NCI-H187 treated with DMSO at 0.1 percent for 48 hours (cell line): Measurements from ENCODE around the gene DLX2.
"Not testable (repeated sequence)": the region's sequence is repeated elsewhere in the genome, so short reads cannot be mapped to it uniquely, and the experiment has no call there.

Experiments used
- DNase-seq: peaks from one replicate; lab custom pipeline; 2025; lab: John Stamatoyannopoulos, UW

The DLX2 gene

DNA sequence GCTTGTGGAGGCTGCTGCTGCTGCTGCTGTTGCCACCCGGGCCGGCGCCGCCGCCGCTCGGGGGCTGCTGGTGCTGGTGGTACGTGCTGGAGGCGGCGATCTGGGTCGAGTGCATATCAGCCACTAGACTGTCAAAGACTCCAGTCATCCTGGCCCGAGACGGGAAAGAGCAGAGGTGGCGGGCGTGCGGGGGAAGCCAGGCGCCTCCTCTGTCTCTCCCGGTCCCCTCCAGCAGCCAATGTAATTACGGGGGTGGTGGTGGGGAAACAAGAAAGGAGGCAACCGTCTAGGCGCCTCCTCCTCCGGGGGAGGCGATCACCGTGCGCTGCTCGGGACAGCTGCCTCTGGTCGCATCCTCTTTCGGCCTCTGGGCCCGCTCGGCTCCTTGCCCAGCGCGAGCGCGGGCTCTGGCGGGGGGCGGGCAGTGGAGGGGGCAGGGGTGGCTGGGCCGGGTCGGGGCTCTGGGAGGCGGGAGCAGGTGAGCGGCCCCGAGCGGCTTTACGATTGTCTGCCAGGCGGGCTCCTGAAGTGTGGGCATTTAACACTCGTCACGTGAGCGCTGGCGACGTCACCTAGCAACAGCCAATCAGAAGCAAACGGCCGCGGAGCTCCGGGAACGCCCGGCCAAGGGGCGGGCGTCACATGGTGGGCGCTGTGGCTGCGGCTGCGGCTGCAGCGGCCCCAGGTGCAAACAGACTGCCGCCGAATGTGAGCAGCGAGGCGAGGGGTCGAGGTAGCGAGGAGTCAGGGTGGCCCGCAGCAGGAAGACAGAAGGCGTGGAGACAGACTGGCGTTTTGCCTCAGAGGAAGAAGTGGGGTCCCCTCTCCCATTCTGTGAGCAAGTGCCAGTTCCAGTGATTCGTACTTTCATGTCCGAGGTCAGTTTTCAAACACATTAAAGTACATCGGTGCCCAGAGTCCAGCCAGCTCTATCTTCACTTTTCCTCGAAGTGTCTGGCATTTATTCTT lies at the start of gene DLX2:
DLX2 (minus strand) TSS at position 510 of the 969 bp plus-strand sequence; CDS start at position 148, 362 bp downstream.
- DNase-seq: peak; percentile 49

- no peak for DNase-seq
Observed at GRCh38 chr2:172147944-172148650, 45.4 kb upstream of the DLX2 start.

DNA sequence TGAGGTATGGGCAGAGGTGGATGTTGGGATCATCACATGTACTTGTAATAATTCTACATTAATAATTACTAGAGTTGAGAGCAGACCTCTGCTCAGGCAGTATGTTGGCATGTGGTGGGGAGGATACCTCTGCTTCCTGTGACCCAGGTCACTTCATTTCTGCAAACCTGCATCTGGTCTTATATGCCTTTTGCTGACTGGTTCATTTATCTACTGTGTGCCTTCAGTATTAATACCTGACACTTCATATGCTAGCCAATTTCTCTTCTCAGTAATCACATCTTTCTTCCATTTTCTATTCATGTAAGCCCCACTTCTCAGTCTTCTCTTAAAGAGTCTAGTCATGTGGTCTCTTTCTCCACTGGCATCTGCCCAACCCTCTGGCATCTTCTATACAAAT lies 41.1 kb upstream of the DLX2 start:
- DNase-seq: no peak

- not testable (repeated sequence) for DNase-seq
Observed at GRCh38 chr2:172138727-172139126, 36.0 kb upstream of the DLX2 start.

DNA sequence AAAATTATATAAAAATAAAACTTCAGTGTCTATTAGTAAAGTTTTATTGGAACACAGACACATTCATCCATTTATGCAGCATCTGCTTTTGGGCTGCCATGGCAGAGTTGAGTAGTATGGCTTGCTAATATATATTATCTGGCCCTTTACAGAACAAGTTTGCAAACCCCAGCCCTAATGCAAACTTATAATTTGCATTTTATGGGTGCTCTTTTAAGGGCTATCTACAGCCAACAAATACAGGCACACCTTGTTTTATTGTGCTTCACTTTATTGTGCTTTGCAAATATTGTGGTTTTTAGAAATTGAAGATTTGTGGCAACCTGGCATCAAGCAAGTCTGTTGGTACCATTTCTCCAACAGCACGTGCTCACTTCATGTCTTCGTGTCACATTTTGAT lies 35.2 kb upstream of the DLX2 start:
- DNase-seq: no peak

- DNase-seq: no peak
Observed at GRCh38 chr2:172137109-172137508, 34.4 kb upstream of the DLX2 start.

DNA sequence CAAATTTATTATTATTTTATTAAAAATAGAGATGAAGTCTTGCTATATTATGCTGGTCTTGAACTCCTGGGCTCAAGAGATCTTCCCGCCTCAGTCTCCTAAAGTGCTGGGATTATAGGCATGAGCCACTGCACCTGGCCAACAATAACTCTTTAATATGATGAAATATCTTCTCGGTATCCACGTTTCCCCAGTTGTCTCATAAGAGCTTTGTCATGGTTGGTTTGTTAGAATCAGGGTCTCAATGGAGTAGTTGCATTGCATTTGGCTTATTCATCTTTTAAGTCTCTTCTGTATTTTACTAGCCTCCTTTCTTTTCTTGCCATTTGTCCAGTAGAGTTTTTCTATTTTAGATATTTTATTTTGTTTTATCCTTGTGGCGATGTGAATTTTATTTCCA lies 32.7 kb upstream of the DLX2 start:
- no peak for DNase-seq

- no peak for DNase-seq
Observed at GRCh38 chr2:172134270-172134669, 31.6 kb upstream of the DLX2 start.

DNA sequence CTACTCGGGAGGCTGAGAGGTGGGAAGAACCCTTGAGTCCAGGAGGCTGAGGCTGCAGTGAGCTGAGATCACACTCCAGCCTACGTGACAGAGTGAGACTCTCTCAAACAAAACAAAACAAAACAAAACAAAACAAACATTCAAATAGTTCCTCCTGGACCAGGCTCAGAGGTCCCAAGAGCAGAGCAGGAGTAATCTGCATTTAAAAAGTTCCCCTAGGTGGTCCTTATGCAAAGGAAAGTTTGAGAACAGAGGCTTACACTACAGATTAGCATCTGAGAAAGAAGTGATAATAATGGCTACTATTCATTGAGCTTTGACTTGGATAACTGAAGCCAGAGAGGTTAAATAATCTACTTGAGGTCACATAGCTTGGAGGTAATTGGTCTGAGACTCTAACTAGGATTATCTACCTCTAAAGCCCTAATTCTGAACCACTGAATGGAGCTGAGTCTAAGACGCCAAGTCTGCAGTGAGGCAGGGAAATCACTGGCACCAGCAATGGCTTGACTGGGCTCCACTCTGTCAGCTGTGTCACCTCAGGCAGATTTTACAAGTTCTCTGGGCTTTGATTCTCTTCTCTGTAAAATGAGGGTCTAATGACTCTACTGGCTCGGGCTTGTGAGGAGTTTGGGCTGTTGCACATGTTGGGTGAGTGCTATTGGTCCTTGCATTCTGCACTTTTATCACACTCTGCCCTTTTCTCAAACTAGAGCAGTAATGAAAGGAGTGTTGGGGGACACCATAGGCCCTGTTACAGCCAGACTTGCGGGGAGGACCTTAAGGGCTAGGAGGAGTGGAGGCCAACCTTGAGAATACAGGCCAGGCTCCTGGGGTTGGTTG lies 29.2 kb upstream of the DLX2 start:
- no peak for DNase-seq

DNA sequence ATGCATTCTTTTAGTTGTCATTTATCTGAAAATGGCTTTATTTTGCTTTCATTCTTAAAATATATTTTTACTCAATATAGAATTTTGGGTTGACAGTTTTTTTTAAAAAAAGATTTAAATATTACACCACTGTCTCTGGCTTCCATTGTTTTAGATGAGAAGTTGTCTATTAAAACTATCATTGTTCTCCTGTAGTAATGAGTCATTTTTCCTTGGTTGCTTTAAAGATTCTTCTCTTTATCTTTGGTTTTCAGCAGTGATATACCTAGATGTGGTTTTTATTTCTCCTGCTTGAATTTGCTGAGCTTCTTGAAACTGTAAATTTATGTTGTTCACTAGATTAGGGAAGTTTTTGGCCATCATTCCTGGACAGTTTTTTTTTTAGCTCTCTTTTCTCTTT lies 26.7 kb upstream of the DLX2 start:
- no peak for DNase-seq

DNA sequence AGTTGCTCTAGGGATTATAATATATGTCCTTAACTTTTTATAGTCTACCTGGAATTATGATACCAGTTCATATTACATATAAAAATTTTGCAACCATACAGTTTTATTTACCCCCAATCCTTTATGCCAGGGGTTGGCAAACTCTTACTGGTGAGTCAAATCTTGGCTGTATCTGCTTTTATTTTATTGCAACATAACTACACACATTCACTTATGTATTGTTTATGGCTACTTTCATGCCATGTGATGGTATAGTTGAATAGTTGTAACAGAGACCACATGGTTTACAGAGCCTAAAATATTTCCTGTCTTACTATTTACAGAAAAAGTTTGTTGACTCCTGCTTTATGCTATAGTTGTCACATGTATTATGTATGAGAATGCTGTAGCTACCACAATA lies 25.8 kb upstream of the DLX2 start:
- DNase-seq: no peak

DNA sequence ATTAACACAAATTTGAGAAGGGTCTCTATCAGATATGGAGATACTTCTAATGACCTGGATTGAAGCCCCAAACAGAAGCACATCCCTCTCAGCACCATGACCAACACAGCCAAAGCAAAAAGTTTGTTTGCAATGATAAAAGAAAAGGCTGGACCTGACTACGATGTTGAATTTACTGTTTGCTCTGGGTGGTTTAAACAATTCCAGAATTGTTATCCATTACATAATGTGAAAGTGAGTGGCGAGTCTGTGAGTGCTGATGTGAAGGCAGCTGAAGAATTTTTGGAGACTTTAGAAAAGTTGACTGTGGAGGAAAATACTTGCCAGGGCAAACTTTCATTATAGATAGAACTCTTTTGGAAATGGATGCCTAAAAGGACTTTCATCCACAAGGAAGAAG lies 17.4 kb upstream of the DLX2 start:
- no peak for DNase-seq

DNA sequence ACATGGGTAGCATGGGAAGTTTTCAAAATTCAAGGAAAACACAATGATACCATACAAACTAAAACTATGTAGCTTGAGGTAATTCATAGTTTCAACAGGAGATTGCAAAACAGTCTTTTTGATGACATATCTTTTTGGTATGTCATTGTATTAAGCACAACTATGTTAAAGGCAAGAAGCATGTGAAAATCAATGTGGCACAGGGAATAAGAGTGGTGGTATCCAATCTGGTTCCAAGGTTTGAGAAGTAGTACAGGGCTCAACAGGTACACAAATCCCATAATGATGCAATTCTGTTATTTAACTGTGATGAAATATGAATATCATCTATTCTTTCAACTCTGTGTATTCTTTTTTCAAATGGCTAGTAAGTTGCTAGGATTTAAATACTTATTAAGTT lies 16.4 kb upstream of the DLX2 start:
- no peak for DNase-seq

GRCh38 chr2:172116107-172116506 lies 13.4 kb upstream of the DLX2 start:
- DNase-seq: no peak

DNA sequence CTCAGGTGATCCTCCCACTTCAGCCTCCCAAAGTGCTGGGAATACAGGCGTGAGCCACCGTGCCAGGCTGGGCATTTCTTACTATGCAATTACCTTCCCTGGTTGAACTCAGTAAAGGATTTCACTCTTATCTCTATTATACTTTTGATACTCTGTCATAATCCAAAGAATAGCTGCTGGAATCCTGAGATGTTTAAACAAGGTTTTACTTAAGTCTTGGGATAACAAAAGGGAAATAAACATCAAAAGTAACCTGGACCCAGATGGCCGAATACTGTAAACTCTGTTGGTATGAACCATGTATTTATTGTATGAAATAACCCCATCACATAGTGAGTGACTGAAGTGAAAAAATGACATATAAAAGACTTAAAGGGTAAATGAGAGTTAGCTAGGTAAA lies 11.9 kb upstream of the DLX2 start:
- DNase-seq: no peak

GRCh38 chr2:172114176-172114575 lies 11.5 kb upstream of the DLX2 start:
- not testable (repeated sequence) for DNase-seq

DNA sequence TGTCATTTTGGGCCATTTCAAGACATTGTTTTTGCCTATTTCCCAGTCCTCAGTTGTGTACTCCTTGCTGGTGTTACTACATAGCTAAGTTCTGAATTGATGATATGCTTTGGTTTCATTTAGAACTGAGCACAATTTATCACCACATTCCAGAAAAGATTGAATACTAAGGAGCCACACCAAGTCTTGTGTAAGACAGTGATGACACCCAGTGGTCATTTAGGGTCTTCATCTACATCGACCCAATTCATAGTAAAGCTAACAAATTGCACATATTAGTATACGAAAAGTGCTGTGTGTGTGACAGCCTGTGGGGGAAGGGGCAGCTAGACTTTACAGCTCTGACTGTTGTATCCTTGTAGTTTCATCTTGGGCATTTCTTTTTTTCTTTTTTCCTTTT lies 10.9 kb upstream of the DLX2 start:
- DNase-seq: no peak

- no peak for DNase-seq
Observed at GRCh38 chr2:172109988-172110811, 7.5 kb upstream of the DLX2 start.

DNA sequence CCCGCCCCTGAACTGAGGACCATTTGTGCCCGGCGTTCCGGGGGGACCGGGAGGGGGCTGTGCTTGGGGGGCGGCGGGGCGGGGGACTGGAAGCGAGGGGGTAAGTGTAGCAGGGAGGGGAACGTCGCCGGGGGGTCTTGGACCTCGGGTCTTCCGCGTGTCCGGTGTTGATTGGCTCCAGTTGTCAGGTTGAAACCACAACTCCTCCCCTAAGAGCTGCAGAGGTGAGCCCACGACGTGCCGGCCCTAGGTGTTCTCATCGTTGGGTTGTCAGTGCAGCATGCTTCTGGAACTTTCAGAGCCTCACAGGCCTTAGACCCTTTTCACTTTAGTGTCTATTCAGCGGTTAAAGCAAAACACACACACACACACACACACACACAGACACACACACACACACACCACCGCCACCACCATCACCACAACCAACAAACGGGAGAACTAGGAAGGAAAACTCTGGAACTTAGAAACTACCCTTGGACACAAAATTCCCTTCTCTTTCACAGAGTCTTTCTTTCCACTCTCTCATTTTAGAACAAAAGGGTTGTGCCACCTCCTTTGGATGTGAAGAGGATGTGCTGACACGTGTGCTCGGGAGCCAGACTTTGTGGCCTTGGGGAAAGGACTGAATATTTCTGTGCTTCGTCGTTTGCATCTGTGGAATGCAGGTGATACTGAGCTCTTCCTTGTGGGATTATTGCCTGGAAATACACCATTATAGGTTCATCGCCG lies 6.7 kb upstream of the DLX2 start:
- no peak for DNase-seq

- no peak for DNase-seq
Observed at GRCh38 chr2:172108587-172108930, 5.9 kb upstream of the DLX2 start.
